H1 (cell line): ENCODE results near the gene DNAJB1. TPM values are rescaled to one million over a fixed set of nuclear protein-coding genes. Genes with fewer than 3 reads are reported as not detected.

Experiments
- CTCF ChIA-PET: fragments of 300-600 bp; sonication (Branson Sonifier 250); formaldehyde crosslinking; loops from one replicate; lab custom pipeline; 2021; ENCODE audit not compliant: partially characterized antibody; lab: Charles Lee
- POLR2A ChIA-PET: fragments of 300-600 bp; sonication (Branson Sonifier 250); formaldehyde crosslinking; loops from one replicate; lab custom pipeline; 2021; ENCODE audit warnings: inconsistent platforms; ENCODE audit not compliant: partially characterized antibody; lab: Charles Lee
- DNase-seq, 2 experiments: peaks; one replicate each; pipeline versions ENCODE4 v3.0.0 to v3.0.0-alpha.2; 2010 to 2022; ENCODE audit warnings: low spot score in 2 of 2, low read depth in 1 of 2, mixed read lengths in 1 of 2
- FAIRE-seq: peaks from 2 replicates; lab custom pipeline; 2011; peaks lifted over from hg19 to GRCh38; lab: Jason Lieb, UNC
- H2AFZ ChIP-seq: 2 replicates; pipeline ENCODE4 v1.8.1; 2012; ENCODE audit warnings: low read length, inconsistent platforms
- H2AK5ac ChIP-seq: 2 replicates; pipeline ENCODE4 v1.6.1; 2013; ENCODE audit warnings: low read depth, low read length
- H2BK120ac ChIP-seq: replicated peaks from 2 replicates; pipeline ENCODE3; 2013; ENCODE audit warnings: low read depth, low read length, inconsistent platforms
- H2BK12ac ChIP-seq: 2 replicates; pipeline ENCODE4 v1.6.1; 2013; ENCODE audit warnings: low read depth, low read length
- H2BK15ac ChIP-seq: 2 replicates; pipeline ENCODE4 v1.6.1; 2013; ENCODE audit warnings: low read length
- H2BK20ac ChIP-seq: 2 replicates; pipeline ENCODE4 v1.6.1; 2013; ENCODE audit warnings: low read length
- H2BK5ac ChIP-seq: 2 replicates; pipeline ENCODE4 v1.6.1; 2013; ENCODE audit warnings: low read depth, low read length
- H3K14ac ChIP-seq: 2 replicates; pipeline ENCODE4 v1.6.1; 2013; ENCODE audit warnings: inconsistent platforms; ENCODE audit not compliant: insufficient read length
- H3K18ac ChIP-seq: 2 replicates; pipeline ENCODE4 v1.6.1; 2013; ENCODE audit warnings: low read length; ENCODE audit errors: extremely low read depth
- H3K23ac ChIP-seq: 2 replicates; pipeline ENCODE4 v1.6.1; 2013; ENCODE audit warnings: inconsistent platforms; ENCODE audit not compliant: insufficient read length
- H3K23me2 ChIP-seq: 2 replicates; pipeline ENCODE4 v1.6.1; 2013; ENCODE audit warnings: low read depth, low read length
- H3K27ac ChIP-seq: 2 replicates; pipeline ENCODE4 v1.6.1; 2011; ENCODE audit warnings: low read depth, low read length, inconsistent platforms
- H3K27me3 ChIP-seq, 4 experiments: replicated peaks in 1 of 4; 1 replicate in 1 of 4; 2 replicates in 3 of 4; pipeline versions ENCODE4 v1.6.1 to v1.8.1; 2011 to 2013; ENCODE audit warnings: low read length in 3 of 4, mild to moderate bottlenecking in 3 of 4, inconsistent platforms in 2 of 4, mixed read lengths in 2 of 4, moderate library complexity in 1 of 4; ENCODE audit not compliant: control insufficient read depth in 3 of 4, insufficient read depth in 3 of 4; ENCODE audit errors: extremely low read depth in 1 of 4
- H3K36me3 ChIP-seq, 4 experiments: 2 replicates each; pipeline versions ENCODE4 v1.6.1 to v1.8.1; 2011 to 2013; ENCODE audit warnings: mild to moderate bottlenecking in 4 of 4, low read length in 3 of 4, moderate library complexity in 2 of 4, control low read depth in 1 of 4, inconsistent platforms in 1 of 4; ENCODE audit not compliant: insufficient read depth in 4 of 4, control insufficient read depth in 2 of 4
- H3K4ac ChIP-seq: replicated peaks from 2 replicates; pipeline ENCODE3; 2013; ENCODE audit warnings: low read length, low read depth, mixed read lengths, inconsistent platforms; ENCODE audit not compliant: insufficient read length
- H3K4me1 ChIP-seq, 4 experiments: replicated peaks in 1 of 4; 1 replicate in 1 of 4; 2 replicates in 3 of 4; pipeline versions ENCODE4 v1.6.1 to v1.8.1; 2011 to 2013; ENCODE audit warnings: low read length in 3 of 4, inconsistent platforms in 2 of 4, mixed read lengths in 1 of 4; ENCODE audit not compliant: insufficient read depth in 4 of 4, control insufficient read depth in 3 of 4
- H3K4me2 ChIP-seq, 2 experiments: 2 replicates each; pipeline versions ENCODE4 v1.6.1 to v1.8.1; 2011 to 2013; ENCODE audit warnings: low read depth in 2 of 2, low read length in 2 of 2, control low read depth in 1 of 2, inconsistent platforms in 1 of 2, mild to moderate bottlenecking in 1 of 2; ENCODE audit not compliant: insufficient read depth in 1 of 2
- H3K4me3 ChIP-seq, 4 experiments: fragments of 200-600, 300-600 bp in 1 of 4; sonication (generic), shearing (Covaris generic), sonication (Bioruptor Twin) in 1 of 4; 2 replicates each; pipeline versions ENCODE4 v1.5.1 to v1.8.1; 2011 to 2016; ENCODE audit warnings: low read length in 4 of 4, low read depth in 3 of 4, control low read depth in 2 of 4, inconsistent platforms in 2 of 4, mild to moderate bottlenecking in 2 of 4, mixed read lengths in 1 of 4, moderate library complexity in 1 of 4; ENCODE audit not compliant: insufficient read depth in 2 of 4; ENCODE audit errors: extremely low read depth in 1 of 4
- H3K56ac ChIP-seq: replicated peaks from 2 replicates; pipeline ENCODE3; 2013; ENCODE audit warnings: low read depth, mild to moderate bottlenecking, mixed read lengths, low read length, inconsistent platforms; ENCODE audit not compliant: insufficient read length
- H3K79me1 ChIP-seq: 2 replicates; pipeline ENCODE4 v1.6.1; 2013; ENCODE audit warnings: low read depth, low read length, control low read depth
- H3K79me2 ChIP-seq, 2 experiments: 2 replicates each; pipeline versions ENCODE4 v1.6.1 to v1.8.1; 2012 to 2013; ENCODE audit warnings: low read length in 2 of 2, mild to moderate bottlenecking in 2 of 2, inconsistent platforms in 1 of 2; ENCODE audit not compliant: insufficient read depth in 2 of 2, control insufficient read depth in 1 of 2
- H3K9ac ChIP-seq, 4 experiments: replicated peaks in 1 of 4; 1 replicate in 1 of 4; 2 replicates in 3 of 4; pipeline versions ENCODE4 v1.6.1 to v1.8.1; 2011 to 2013; ENCODE audit warnings: low read depth in 3 of 4, low read length in 3 of 4, control low read depth in 2 of 4, mild to moderate bottlenecking in 2 of 4, moderate library complexity in 2 of 4, inconsistent platforms in 1 of 4; ENCODE audit errors: extremely low read depth in 1 of 4
- H3K9me3 ChIP-seq, 2 experiments: 2 replicates each; pipeline versions ENCODE4 v1.6.1 to v1.8.1; 2012 to 2013; ENCODE audit warnings: mild to moderate bottlenecking in 2 of 2, moderate library complexity in 2 of 2, control low read depth in 1 of 2, inconsistent platforms in 1 of 2, low read depth in 1 of 2, low read length in 1 of 2, mixed read lengths in 1 of 2; ENCODE audit not compliant: insufficient read depth in 2 of 2
- H4K20me1 ChIP-seq, 2 experiments: replicated peaks in 1 of 2; 2 replicates each; pipeline versions ENCODE3 to v1.8.1; 2011 to 2013; ENCODE audit warnings: inconsistent platforms in 2 of 2, low read length in 2 of 2, mild to moderate bottlenecking in 1 of 2; ENCODE audit not compliant: insufficient read depth in 2 of 2, control insufficient read depth in 1 of 2
- H4K5ac ChIP-seq: 2 replicates; pipeline ENCODE4 v1.6.1; 2013; ENCODE audit warnings: low read length, low read depth, mixed read lengths, inconsistent platforms; ENCODE audit not compliant: insufficient read length
- H4K8ac ChIP-seq: 2 replicates; pipeline ENCODE4 v1.8.0; 2013; ENCODE audit warnings: mild to moderate bottlenecking, moderate library complexity, low read length, inconsistent platforms; ENCODE audit not compliant: insufficient read depth; ENCODE audit errors: extremely low read depth
- H4K91ac ChIP-seq: replicated peaks from 2 replicates; pipeline ENCODE3; 2013; ENCODE audit warnings: low read length, mixed read lengths, inconsistent platforms; ENCODE audit not compliant: insufficient read length
- CREB1 ChIP-seq: IDR thresholded peaks from 2 replicates; pipeline ENCODE4 v1.6.1; 2012; ENCODE audit warnings: inconsistent platforms
- CTCF ChIP-seq, 3 experiments: IDR thresholded peaks; 1 replicate in 2 of 3; 2 replicates in 1 of 3; pipeline versions ENCODE4 v1.5.1 to v1.6.1; 2011; ENCODE audit warnings: low read length in 3 of 3, mild to moderate bottlenecking in 3 of 3, inconsistent platforms in 2 of 3, low read depth in 1 of 3, moderate library complexity in 1 of 3; ENCODE audit not compliant: insufficient read depth in 1 of 3; ENCODE audit errors: control extremely low read depth in 1 of 3
- FOSL1 ChIP-seq: IDR thresholded peaks from 2 replicates; pipeline ENCODE4 v1.6.1; 2011; ENCODE audit warnings: mild to moderate bottlenecking, low read depth, low read length, moderate library complexity; ENCODE audit not compliant: insufficient read depth
- RBBP5 ChIP-seq: IDR thresholded peaks from 2 replicates; pipeline ENCODE4 v1.7.1; 2012; ENCODE audit warnings: low read depth, mild to moderate bottlenecking, inconsistent platforms, low read length, moderate library complexity, borderline replicate concordance
- TAF7 ChIP-seq: optimal IDR thresholded peaks from 2 replicates; pipeline ENCODE3; 2011; ENCODE audit warnings: low read depth, mild to moderate bottlenecking, inconsistent platforms, low read length, moderate library complexity, borderline replicate concordance
- TCF12 ChIP-seq: IDR thresholded peaks from 2 replicates; pipeline ENCODE4 v1.6.1; 2011; ENCODE audit warnings: low read depth, mild to moderate bottlenecking, low read length
- ZNF274 ChIP-seq: IDR thresholded peaks from 2 replicates; pipeline ENCODE4 v1.7.0; 2012; ENCODE audit warnings: low read length, borderline replicate concordance; ENCODE audit errors: extremely low read depth
- WGBS, 2 experiments: shearing (Covaris generic) in 1 of 2; methylation state at CpG; one replicate each; pipeline versions ENCODE4 v1.1.6 to v1.1.7; 2013 to 2015; ENCODE audit warnings: low lambda C conversion rate in 2 of 2, mixed read lengths in 2 of 2, inconsistent platforms in 1 of 2, low coverage in 1 of 2, missing lambda C conversion rate in 1 of 2; ENCODE audit not compliant: insufficient replicate concordance in 2 of 2, insufficient coverage in 1 of 2, insufficient read length in 1 of 2; ENCODE audit errors: extremely low coverage in 1 of 2, missing lambda C conversion rate in 1 of 2; 5-methylcytosine and 5-hydroxymethylcytosine counted together
- polyA plus RNA-seq, 7 experiments: library from polyadenylated mRNA; depleted of rRNA in 3 of 7; stranded (reverse) in 5 of 7; unstranded in 2 of 7; fragments of >200 nt in 5 of 7; fragments of 200-250 nt in 2 of 7; gene quantifications; 1 replicate in 5 of 7; 2 replicates in 1 of 7; 4 replicates in 1 of 7; pipeline versions ENCODE4 v1.2.1 to v1.2.3, GENCODE V29; 2011 to 2013; ENCODE audit warnings: missing spikeins in 2 of 7, mixed read lengths in 2 of 7
- total RNA-seq: library from RNA; stranded (reverse); fragmentation: NEBNext Ultra II Directional; extraction: Animal tissue kit (Norgen Biotek cat#: 25700); gene quantifications from 2 replicates; pipeline ENCODE4 v1.2.1, GENCODE V29; 2021
- TF ChIP-seq, protein P1 (sequence below): IDR thresholded peaks from 2 replicates; pipeline ENCODE4 v1.6.1; 2012; ENCODE audit warnings: inconsistent platforms

Gene DNAJB1
- total and polyA plus RNA-seq, 2 of the 8 experiments (the other 6 are each of a cell fraction or from before 2014, with no cell fraction given) = 62.9 to 64.3 TPM

GRCh38 chr19:14505488-14506239 is 12.5 kb downstream of the DNAJB1 start:
- FAIRE-seq = no peak
- Histone ChIP-seq H3K27ac (peak overlapping the region; percentile 37; the same call in 1 of the 2 replicates), H3K4me2 (no peak overlapping the region), H3K9me3 (no peaks in the 10 kb centered on the region), H3K23me2 (no peaks in the 10 kb centered on the region; the same call in 1 of the 2 replicates), H3K4me3 (no peak overlapping the region), H2BK15ac (no peak overlapping the region), H3K56ac (no peak overlapping the region), H4K8ac (peak overlapping the region; percentile 47; the same call in 1 of the 2 replicates), H3K4ac (peak overlapping the region; percentile 65), H2BK120ac (no peak overlapping the region), H2BK20ac (no peak overlapping the region), H3K18ac (0 out of 2 replicates have a peak overlapping the region, but pooled peaks have one; percentile 19), H4K20me1 (no peaks in the 10 kb centered on the region), H2BK12ac (no peak overlapping the region), H3K36me3 (no peaks in the 10 kb centered on the region), H2AK5ac (no peak overlapping the region), H3K4me1 (peaks cover 0 to 4% (median 2%) of the 10 kb centered on the region in 4 experiments; a peak in 3 of 7 replicates), H3K23ac (no peak overlapping the region), H3K27me3 (no peaks in the 10 kb centered on the region), H3K79me1 (no peaks in the 10 kb centered on the region), H4K5ac (no peak overlapping the region), H4K91ac (peak overlapping the region; percentile 2), H2BK5ac (no peak overlapping the region), H3K14ac (no peak overlapping the region), H2AFZ (peak overlapping the region; percentile 60; the same call in 1 of the 2 replicates), H3K9ac (no peak overlapping the region; a peak in 1 of 7 replicates), H3K79me2 (no peaks in the 10 kb centered on the region)
- CTCF ChIA-PET = interaction anchor here (0.6 to 5.0 kb wide), 20 partner anchors 8 to 181 kb away, joined by 3 to 36 read pairs (median 4); partner anchors contain the start of gene GIPC1
- WGBS, 2 experiments = 41% methylated on average over 17 of the region's 19 CpGs; no CpG with 5 or more reads in 1 of the 2 experiments
- DNase-seq = peak in 1 of 2 experiments; percentile 97
- POLR2A ChIA-PET = interaction anchor here (1.9 to 4.0 kb wide), 3 partner anchors 8 to 11 kb away, joined by 7 to 30 read pairs (median 10); partner anchors contain the start of genes DNAJB1 and GIPC1
- TF ChIP-seq CTCF (IDR thresholded peaks at IDR 0.05; ENCODE audit: control extremely low read depth in 1 of 3, insufficient read depth in 1 of 3, low read depth in 1 of 3, low read length in 3 of 3) (peak; percentile 75 to 92 (median 89)), TAF7 (no peak), ZNF274 (no peak), RBBP5 (no peak), CREB1 (0 out of 2 replicates have a peak, but pooled peaks have one; percentile 37), FOSL1 (no peak), TCF12 (no peak)
- TF ChIP-seq, protein P1, sequence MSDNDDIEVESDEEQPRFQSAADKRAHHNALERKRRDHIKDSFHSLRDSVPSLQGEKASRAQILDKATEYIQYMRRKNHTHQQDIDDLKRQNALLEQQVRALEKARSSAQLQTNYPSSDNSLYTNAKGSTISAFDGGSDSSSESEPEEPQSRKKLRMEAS = peak; percentile 31; the same call in 1 of the 2 replicates
